H9 (cell line): Measurements from ENCODE around the gene IGF2BP3. TPM values are rescaled to one million over a fixed set of nuclear protein-coding genes. Genes with fewer than 3 reads are reported as not detected.

Source experiments
- DNase-seq: peaks from one replicate; pipeline ENCODE4 v3.0.0-alpha.2; 2017
- H2AFZ ChIP-seq: one replicate; pipeline ENCODE4 v1.6.1; 2013; ENCODE audit warnings: mild to moderate bottlenecking, low read length, control low read depth, moderate library complexity
- H2AK5ac ChIP-seq: 2 replicates; pipeline ENCODE4 v1.6.1; 2013; ENCODE audit warnings: low read length, control low read depth, mixed read lengths; ENCODE audit not compliant: insufficient read length
- H2BK120ac ChIP-seq: one replicate; pipeline ENCODE4 v1.6.1; 2013; ENCODE audit warnings: low read depth, mild to moderate bottlenecking, low read length, control low read depth, inconsistent platforms; ENCODE audit not compliant: poor library complexity, severe bottlenecking
- H2BK12ac ChIP-seq: 2 replicates; pipeline ENCODE4 v1.6.1; 2013; ENCODE audit warnings: low read length, control low read depth, mixed read lengths, low read depth; ENCODE audit not compliant: insufficient read length
- H2BK15ac ChIP-seq: 2 replicates; pipeline ENCODE4 v1.6.1; 2013; ENCODE audit warnings: low read depth, low read length, control low read depth
- H2BK20ac ChIP-seq: one replicate; pipeline ENCODE4 v1.6.1; 2013; ENCODE audit warnings: low read depth, mild to moderate bottlenecking, low read length, control low read depth, inconsistent platforms; ENCODE audit not compliant: poor library complexity, severe bottlenecking
- H2BK5ac ChIP-seq: 2 replicates; pipeline ENCODE4 v1.6.1; 2013; ENCODE audit warnings: low read length, control low read depth, mixed read lengths; ENCODE audit not compliant: insufficient read length
- H3K14ac ChIP-seq: 2 replicates; pipeline ENCODE4 v1.6.1; 2013; ENCODE audit warnings: low read length, control low read depth; ENCODE audit not compliant: insufficient read depth
- H3K18ac ChIP-seq: 2 replicates; pipeline ENCODE4 v1.6.1; 2013; ENCODE audit warnings: low read depth, mild to moderate bottlenecking, mixed read lengths, low read length, control low read depth; ENCODE audit not compliant: insufficient read length
- H3K23ac ChIP-seq: 2 replicates; pipeline ENCODE4 v1.6.1; 2013; ENCODE audit warnings: low read length, control low read depth, mixed read lengths, low read depth; ENCODE audit not compliant: insufficient read length
- H3K23me2 ChIP-seq: 2 replicates; pipeline ENCODE4 v1.6.1; 2013; ENCODE audit warnings: low read depth, mild to moderate bottlenecking, mixed read lengths, low read length, control low read depth; ENCODE audit not compliant: insufficient read length, poor library complexity, severe bottlenecking
- H3K27ac ChIP-seq: 2 replicates; pipeline ENCODE4 v1.5.1; 2013; ENCODE audit warnings: low read length, control low read depth, mixed read lengths, low read depth; ENCODE audit not compliant: insufficient read length
- H3K27me3 ChIP-seq: 2 replicates; pipeline ENCODE4 v1.6.1; 2013; ENCODE audit warnings: low read length, control low read depth, inconsistent platforms; ENCODE audit not compliant: insufficient read depth
- H3K4ac ChIP-seq: 2 replicates; pipeline ENCODE4 v1.6.1; 2013; ENCODE audit warnings: low read depth, mild to moderate bottlenecking, control low read depth, inconsistent platforms, low read length, moderate library complexity
- H3K4me1 ChIP-seq: 2 replicates; pipeline ENCODE4 v1.6.1; 2013; ENCODE audit warnings: low read length, control low read depth, inconsistent platforms; ENCODE audit not compliant: insufficient read depth
- H3K4me2 ChIP-seq: 2 replicates; pipeline ENCODE4 v1.6.1; 2013; ENCODE audit warnings: low read length, control low read depth, mixed read lengths; ENCODE audit not compliant: insufficient read length, insufficient read depth
- H3K56ac ChIP-seq: 2 replicates; pipeline ENCODE4 v1.6.1; 2013; ENCODE audit warnings: low read depth, mild to moderate bottlenecking, mixed read lengths, low read length, control low read depth; ENCODE audit not compliant: insufficient read length
- H3K79me1 ChIP-seq: 2 replicates; pipeline ENCODE4 v1.6.1; 2013; ENCODE audit warnings: low read depth, mild to moderate bottlenecking, moderate library complexity, low read length, control low read depth, inconsistent platforms; ENCODE audit not compliant: insufficient read depth, poor library complexity, severe bottlenecking
- H3K79me2 ChIP-seq: 2 replicates; pipeline ENCODE4 v1.6.1; 2013; ENCODE audit warnings: low read length, control low read depth, inconsistent platforms; ENCODE audit not compliant: insufficient read depth
- H3K9ac ChIP-seq: 2 replicates; pipeline ENCODE4 v1.6.1; 2013; ENCODE audit warnings: low read length, control low read depth, mixed read lengths; ENCODE audit not compliant: insufficient read length; ENCODE audit errors: extremely low read depth
- H3K9me3 ChIP-seq: one replicate; pipeline ENCODE4 v1.6.1; 2013; ENCODE audit warnings: low read depth, low read length, inconsistent platforms; ENCODE audit not compliant: control insufficient read depth
- H3T11ph ChIP-seq: one replicate; pipeline ENCODE4 v1.6.1; 2013; ENCODE audit warnings: mild to moderate bottlenecking, low read length, control low read depth, inconsistent platforms
- H4K20me1 ChIP-seq: one replicate; pipeline ENCODE4 v1.6.1; 2013; ENCODE audit not compliant: control insufficient read depth, insufficient read length, insufficient read depth
- H4K5ac ChIP-seq: 2 replicates; pipeline ENCODE4 v1.6.1; 2013; ENCODE audit warnings: low read depth, mild to moderate bottlenecking, mixed read lengths, low read length, control low read depth; ENCODE audit not compliant: insufficient read length
- H4K8ac ChIP-seq: replicated peaks from 2 replicates; pipeline ENCODE4 v1.6.1; 2013; ENCODE audit warnings: low read length, control low read depth, mixed read lengths, low read depth; ENCODE audit not compliant: insufficient read length
- H4K91ac ChIP-seq: 2 replicates; pipeline ENCODE4 v1.6.1; 2013; ENCODE audit warnings: low read depth, mild to moderate bottlenecking, moderate library complexity, mixed read lengths, low read length, control low read depth; ENCODE audit not compliant: insufficient read length
- H3K27ac Mint-ChIP-seq, 3 experiments: 2 replicates in 2 of 3; 3 replicates in 1 of 3; pipeline ENCODE4 v1.8.0; 2020 to 2021; ENCODE audit warnings: mixed read lengths in 3 of 3, mild to moderate bottlenecking in 1 of 3, moderate library complexity in 1 of 3
- H3K27me3 Mint-ChIP-seq: 2 replicates; pipeline ENCODE4 v1.8.0; 2021; ENCODE audit warnings: low read depth, mild to moderate bottlenecking, moderate library complexity, mixed read lengths
- H3K36me3 Mint-ChIP-seq, 3 experiments: 2 replicates in 2 of 3; 3 replicates in 1 of 3; pipeline ENCODE4 v1.8.0; 2020 to 2021; ENCODE audit warnings: low read depth in 3 of 3, mixed read lengths in 3 of 3; ENCODE audit not compliant: insufficient read depth in 1 of 3
- H3K4me1 Mint-ChIP-seq, 2 experiments: 2 replicates each; pipeline ENCODE4 v1.8.0; 2020; ENCODE audit warnings: mixed read lengths in 2 of 2
- H3K4me3 Mint-ChIP-seq, 2 experiments: 2 replicates in 1 of 2; 3 replicates in 1 of 2; pipeline ENCODE4 v1.8.0; 2020 to 2021; ENCODE audit warnings: mild to moderate bottlenecking in 2 of 2, mixed read lengths in 2 of 2, moderate library complexity in 1 of 2
- H3K9me3 Mint-ChIP-seq, 2 experiments: 2 replicates in 1 of 2; 3 replicates in 1 of 2; pipeline ENCODE4 v1.8.0; 2020; ENCODE audit warnings: mild to moderate bottlenecking in 2 of 2, mixed read lengths in 2 of 2, moderate library complexity in 1 of 2
- CTCF ChIP-seq: fragments of 200-600 bp; sonication (generic); conservative IDR thresholded peaks from 3 replicates; pipeline ENCODE4 v1.8.0; 2021; ENCODE audit warnings: antibody characterized with exemption, mild to moderate bottlenecking
- WGBS: extraction: QIAGEN DNeasy Blood & Tissue Kit; methylation state at CpG from one replicate; pipeline ENCODE4 v1.1.7; 2013; ENCODE audit warnings: missing lambda C conversion rate, low lambda C conversion rate, mixed read lengths; ENCODE audit not compliant: insufficient read length; ENCODE audit errors: extremely low coverage; 5-methylcytosine and 5-hydroxymethylcytosine counted together
- total RNA-seq: library from RNA; stranded (reverse); gene quantifications from 2 replicates; pipeline ENCODE4 v1.2.1, GENCODE V29; 2021

Gene IGF2BP3
- total RNA-seq, 1 experiment from 2014 or later, result 197 TPM

GRCh38 chr7:23472046-23472445 is 1.8 kb upstream of the IGF2BP3 start:
- Histone ChIP-seq H2BK120ac (no peak overlapping the region), H3K56ac (no peak overlapping the region), H3K9ac (peak overlapping the region; percentile 61), H3K27ac (peak overlapping the region; percentile 92), H3T11ph (no peak overlapping the region), H2BK20ac (no peak overlapping the region), H4K91ac (no peak overlapping the region), H3K4ac (no peak overlapping the region), H2BK15ac (no peak overlapping the region), H4K20me1 (no peaks in the 10 kb centered on the region), H3K14ac (no peak overlapping the region), H2BK5ac (no peak overlapping the region), H2BK12ac (no peak overlapping the region), H3K4me2 (peak overlapping the region; percentile 85), H3K4me1 (no peaks in the 10 kb centered on the region), H3K79me1 (no peaks in the 10 kb centered on the region), H3K23me2 (peaks cover 28% of the 10 kb centered on the region), H3K9me3 (no peaks in the 10 kb centered on the region), H2AFZ (no peak overlapping the region), H4K8ac (no peak overlapping the region), H3K23ac (no peak overlapping the region), H3K18ac (no peak overlapping the region), H4K5ac (no peak overlapping the region), H2AK5ac (no peak overlapping the region), H3K79me2 (peaks cover 37% of the 10 kb centered on the region; the same call in 1 of the 2 replicates), H3K27me3 (no peaks in the 10 kb centered on the region)
- no CpG with 5 or more reads among the region's 6 CpGs for WGBS
- no peak for TF ChIP-seq CTCF
- H3K27ac Mint-ChIP-seq, result peak overlapping the region; percentile 29 to 96 (median 93); a peak in 5 of 7 replicates
- H3K4me3 Mint-ChIP-seq, result peak overlapping the region; percentile 91 to 99
- H3K36me3 Mint-ChIP-seq, result peaks cover 11 to 15% (median 13%) of the 10 kb centered on the region in 3 experiments
- DNase-seq, result no peak
- H3K27me3 Mint-ChIP-seq, result no peaks in the 10 kb centered on the region; the same call in 1 of the 2 replicates
- peaks cover 21% of the 10 kb centered on the region in 2 experiments for H3K4me1 Mint-ChIP-seq
- peaks cover 3 to 6% of the 10 kb centered on the region in 2 experiments for H3K9me3 Mint-ChIP-seq
